Astrocyte of the spinal cord (primary cell): Measurements from ENCODE around the gene PKM.

Experiments
- DNase-seq: peaks from one replicate; pipeline ENCODE4 v3.0.0; 2011; ENCODE audit warnings: low read depth, low spot score
- H3K4me3 ChIP-seq: 2 replicates; pipeline ENCODE4 v1.5.1; 2011; ENCODE audit warnings: low read depth, mild to moderate bottlenecking, low read length, moderate library complexity
- in situ Hi-C: cut with HindIII; loops from 2 replicates; pipeline ENCODE4 v1.10.0; 2017; ENCODE audit warnings: low sequenced_read_pairs
- TF ChIP-seq, protein P1 (sequence below): IDR thresholded peaks from 2 replicates; pipeline ENCODE4 v1.5.1; 2012; ENCODE audit warnings: low read depth, mild to moderate bottlenecking, low read length, inconsistent platforms

PKM gene

GRCh38 chr15:72199205-72199515 is 31.8 kb downstream of the PKM start:
- DNase-seq, result no peak
- in situ Hi-C loops, result no loop called here
- TF ChIP-seq, protein P1, sequence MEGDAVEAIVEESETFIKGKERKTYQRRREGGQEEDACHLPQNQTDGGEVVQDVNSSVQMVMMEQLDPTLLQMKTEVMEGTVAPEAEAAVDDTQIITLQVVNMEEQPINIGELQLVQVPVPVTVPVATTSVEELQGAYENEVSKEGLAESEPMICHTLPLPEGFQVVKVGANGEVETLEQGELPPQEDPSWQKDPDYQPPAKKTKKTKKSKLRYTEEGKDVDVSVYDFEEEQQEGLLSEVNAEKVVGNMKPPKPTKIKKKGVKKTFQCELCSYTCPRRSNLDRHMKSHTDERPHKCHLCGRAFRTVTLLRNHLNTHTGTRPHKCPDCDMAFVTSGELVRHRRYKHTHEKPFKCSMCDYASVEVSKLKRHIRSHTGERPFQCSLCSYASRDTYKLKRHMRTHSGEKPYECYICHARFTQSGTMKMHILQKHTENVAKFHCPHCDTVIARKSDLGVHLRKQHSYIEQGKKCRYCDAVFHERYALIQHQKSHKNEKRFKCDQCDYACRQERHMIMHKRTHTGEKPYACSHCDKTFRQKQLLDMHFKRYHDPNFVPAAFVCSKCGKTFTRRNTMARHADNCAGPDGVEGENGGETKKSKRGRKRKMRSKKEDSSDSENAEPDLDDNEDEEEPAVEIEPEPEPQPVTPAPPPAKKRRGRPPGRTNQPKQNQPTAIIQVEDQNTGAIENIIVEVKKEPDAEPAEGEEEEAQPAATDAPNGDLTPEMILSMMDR, result no peak
- no peak overlapping the region for H3K4me3 ChIP-seq

DNA sequence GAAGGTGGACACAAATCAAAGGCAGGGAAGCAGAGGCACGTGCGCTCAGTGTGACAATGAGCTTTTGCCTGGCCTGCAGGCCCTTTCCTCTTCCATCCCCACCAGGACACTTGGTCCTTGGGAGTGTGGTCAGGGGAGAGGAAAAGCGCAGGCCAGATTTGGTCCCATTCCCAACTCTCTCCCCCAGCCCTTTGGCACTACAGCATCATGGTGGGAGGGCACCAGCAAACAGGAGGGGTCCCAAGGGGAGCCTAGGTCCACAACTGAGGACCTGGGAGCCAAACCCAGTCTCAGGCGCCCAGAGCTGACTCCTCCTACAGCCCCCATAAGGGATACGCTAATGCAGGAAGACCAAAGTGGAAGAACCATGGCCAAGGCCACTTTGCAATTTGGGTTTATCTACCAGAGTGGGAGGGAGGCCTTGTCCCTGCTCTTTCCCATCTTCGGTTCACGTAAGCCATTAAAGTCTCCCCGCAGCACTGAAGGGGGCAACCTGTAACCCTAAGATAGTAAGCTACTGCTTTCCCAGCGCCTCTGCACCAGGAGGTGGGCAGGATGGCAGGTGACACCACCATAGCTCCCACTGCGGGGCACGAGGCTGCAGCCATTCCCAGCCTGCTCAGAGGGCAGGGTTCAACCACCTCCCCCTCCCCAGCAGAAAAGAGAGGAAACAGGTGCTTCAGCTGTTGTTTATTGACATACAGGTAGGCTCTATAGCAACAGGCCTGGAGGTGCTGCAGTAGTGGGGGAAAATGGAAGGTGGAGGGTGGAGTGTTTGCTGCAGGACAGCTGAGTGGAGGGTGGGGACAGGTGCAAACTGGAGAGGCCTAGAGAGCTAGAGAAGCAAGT is 32.4 kb downstream of the PKM start:
- TF ChIP-seq, protein P1, result no peak
- in situ Hi-C loops, result no loop called here
- no peak for DNase-seq
- H3K4me3 ChIP-seq, result no peak overlapping the region

- TF ChIP-seq, protein P1, result no peak
- peak within 1 kb of the TSS; percentile 27 for H3K4me3 ChIP-seq
- peak; percentile 39 for DNase-seq
- in situ Hi-C loops, result no loop called here
Observed at GRCh38 chr15:72197460-72198355, 33.3 kb downstream of the PKM start, which contains the start of gene GRAMD2A. Gene GRAMD2A (minus strand): TSS chr15:72197787.

GRCh38 chr15:72197041-72197459 is 33.9 kb downstream of the PKM start:
- TF ChIP-seq, protein P1, result no peak
- DNase-seq, result no peak
- peak overlapping the region; percentile 27 for H3K4me3 ChIP-seq
- in situ Hi-C loops, result no loop called here

DNA sequence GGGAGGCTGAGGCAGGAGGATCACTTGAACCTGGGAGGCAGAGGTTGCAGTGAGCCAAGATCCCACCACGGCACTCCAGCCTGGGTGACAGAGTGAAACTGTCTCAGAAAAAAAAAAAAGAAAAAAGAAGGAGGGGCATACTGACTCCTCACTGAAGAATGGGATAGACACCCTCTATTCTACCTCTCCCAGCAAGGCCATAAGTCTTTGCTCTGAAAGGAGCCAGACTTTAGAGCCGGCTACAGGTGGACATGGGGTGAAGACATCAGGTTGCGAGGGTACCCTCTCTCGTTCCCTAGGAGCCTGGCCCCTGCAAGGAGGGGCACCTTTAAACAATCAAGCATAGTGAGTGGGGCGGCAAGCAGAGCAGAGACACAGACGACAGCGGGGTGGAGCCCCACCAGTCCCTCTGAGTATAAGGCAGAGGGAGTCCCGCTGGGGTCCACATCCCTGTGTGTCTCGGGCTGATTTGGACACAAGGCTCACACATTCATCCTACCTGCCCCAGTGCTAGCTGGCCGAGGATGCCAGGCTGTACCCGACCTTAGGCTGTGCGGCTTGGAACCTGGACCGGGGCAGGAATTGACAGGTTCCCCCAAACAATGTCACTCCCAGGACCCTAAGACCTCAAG is 34.5 kb downstream of the PKM start:
- in situ Hi-C loops, result no loop called here
- no peak for DNase-seq
- H3K4me3 ChIP-seq, result no peak overlapping the region

DNA sequence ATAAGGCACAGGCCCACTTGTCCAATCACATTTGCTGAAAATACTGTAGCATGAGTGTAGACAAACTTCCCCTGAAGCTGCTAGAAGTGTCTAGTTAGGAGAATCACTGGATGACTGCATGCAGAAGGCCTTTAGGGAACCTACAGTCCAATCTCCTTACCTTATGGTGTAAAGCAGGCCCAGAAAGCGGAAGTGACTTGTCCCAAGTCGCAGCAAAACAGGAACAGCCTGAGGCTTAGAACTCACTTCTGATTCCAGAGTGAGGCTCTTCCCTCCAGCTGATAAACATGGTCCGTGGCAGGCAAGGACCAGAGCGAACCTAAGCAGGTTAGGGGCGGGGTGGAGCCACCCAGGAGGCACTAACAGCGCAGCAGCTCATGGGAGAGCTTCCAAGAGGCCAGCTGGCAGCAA is 35.9 kb downstream of the PKM start:
- no peak for DNase-seq
- H3K4me3 ChIP-seq, result no peak overlapping the region
- TF ChIP-seq, protein P1, result no peak
- in situ Hi-C loops, result no loop called here

More for the DNA sequence above, 34.5 kb downstream of the PKM start:
- TF ChIP-seq, protein P1, result no peak
